ENCODE measurements around the gene FAM3A.

Gene FAM3A

DNA sequence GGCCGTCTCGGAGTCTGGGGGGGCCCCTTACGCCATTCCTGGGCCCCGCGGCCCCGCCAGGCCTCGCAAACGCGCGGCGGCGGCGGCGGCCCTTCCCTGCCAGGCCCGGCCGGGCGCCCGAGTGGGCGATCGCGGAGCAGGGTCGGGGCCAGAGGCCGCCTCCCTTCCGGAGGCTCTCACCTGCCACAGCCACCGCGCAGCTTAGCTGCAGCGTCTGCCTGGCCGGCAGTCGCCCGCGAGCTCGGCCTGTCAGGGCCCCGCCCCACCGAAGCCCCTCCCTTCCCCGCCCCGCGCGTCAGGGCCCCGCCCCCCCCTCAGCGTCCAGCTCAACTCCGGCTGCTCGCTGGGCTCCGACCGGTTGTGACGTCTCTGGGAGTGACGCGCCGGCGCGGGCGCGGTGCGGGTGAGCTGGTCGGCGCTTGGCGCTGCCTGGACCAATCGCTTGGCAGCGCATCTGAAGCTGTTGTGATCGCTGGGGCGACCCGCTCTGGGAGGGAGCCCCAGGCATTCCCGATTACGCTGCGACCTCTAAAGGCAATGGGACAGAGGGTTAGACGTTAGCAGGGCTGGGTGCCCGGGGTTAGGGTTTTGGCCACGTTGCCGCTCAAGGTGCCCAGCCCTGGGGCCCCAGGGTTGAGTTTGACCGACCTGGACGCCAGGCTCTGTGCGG is 25.5 kb downstream of the FAM3A start, which contains the start of gene SLC10A3:
TSS of gene SLC10A3 (minus strand) at position 216 of the 670 bp plus-strand sequence. CDS start 1,689 bp downstream, outside the sequence.
- Histone ChIP-seq H3K27me3 (replicated peaks in 2 of 5; ENCODE audit: control insufficient read depth in 4 of 5, insufficient read depth in 5 of 5, low read length in 4 of 5) (peaks cover 0 to 5% (median 0%) of the 10 kb centered on the region in 5 experiments), H3K36me3 (ENCODE audit: control insufficient read depth in 4 of 4, insufficient read depth in 4 of 4, low read length in 3 of 4) (peaks cover 0 to 13% (median 0%) of the 10 kb centered on the region in 4 experiments), H3K4me1 (ENCODE audit: control extremely low read depth in 1 of 4, control insufficient read depth in 4 of 4, insufficient read depth in 4 of 4, low read length in 3 of 4) (peaks cover 0 to 25% (median 15%) of the 10 kb centered on the region in 4 experiments), H3K27ac (ENCODE audit: insufficient read depth in 1 of 2, low read depth in 1 of 2, low read length in 2 of 2, poor library complexity in 1 of 2, severe bottlenecking in 2 of 2) (peak within 1 kb of the TSS; percentile 72 to 88), H3K4me3 (ENCODE audit: control insufficient read depth in 1 of 7, extremely low read depth in 1 of 7, insufficient read depth in 4 of 7, low read depth in 2 of 7, low read length in 6 of 7) (peak within 1 kb of the TSS; percentile 55 to 83 (median 68)), H3K9me3 (ENCODE audit: control extremely low read depth in 1 of 5, control insufficient read depth in 4 of 5, insufficient read depth in 2 of 5, low read depth in 1 of 5, low read length in 4 of 5) (peaks cover 0 to 3% (median 0%) of the 10 kb centered on the region in 5 experiments)
- POLR2A ChIA-PET = interaction anchor here (0.9 to 1.5 kb wide), 6 partner anchors 10 to 93 kb away, joined by 3 to 12 read pairs (median 6); partner anchors contain the start of genes FAM3A and RPL10
- WGBS (ENCODE audit: insufficient coverage) = 37% methylated on average over 50 of the region's 71 CpGs
- peak; percentile 93 to 95 (median 95) for DNase-seq
- CTCF ChIA-PET = interaction anchor here (1.2 to 1.4 kb wide), 2 partner anchors 59 to 117 kb away, joined by 3 to 4 read pairs; no protein-coding TSS in a partner anchor

- CTCF ChIA-PET = interaction anchor here (0.8 to 1.4 kb wide), 4 partner anchors 46 to 117 kb away, joined by 3 to 4 read pairs (median 3); no protein-coding TSS in a partner anchor
- Histone ChIP-seq H3K9me3 (ENCODE audit: control extremely low read depth in 1 of 5, control insufficient read depth in 4 of 5, insufficient read depth in 2 of 5, low read depth in 1 of 5, low read length in 4 of 5) (peaks cover 0 to 3% (median 0%) of the 10 kb centered on the region in 5 experiments), H3K27me3 (replicated peaks in 2 of 5; ENCODE audit: control insufficient read depth in 4 of 5, insufficient read depth in 5 of 5, low read length in 4 of 5) (peaks cover 0 to 8% (median 0%) of the 10 kb centered on the region in 5 experiments), H3K36me3 (ENCODE audit: control insufficient read depth in 4 of 4, insufficient read depth in 4 of 4, low read length in 3 of 4) (peaks cover 0 to 16% (median 2%) of the 10 kb centered on the region in 4 experiments), H3K4me1 (ENCODE audit: control extremely low read depth in 1 of 4, control insufficient read depth in 4 of 4, insufficient read depth in 4 of 4, low read length in 3 of 4) (peaks cover 0 to 29% (median 20%) of the 10 kb centered on the region in 4 experiments), H3K27ac (ENCODE audit: insufficient read depth in 1 of 2, low read depth in 1 of 2, low read length in 2 of 2, poor library complexity in 1 of 2, severe bottlenecking in 2 of 2) (peak overlapping the region in 1 of 2 experiments; percentile 75), H3K4me3 (ENCODE audit: control insufficient read depth in 1 of 7, extremely low read depth in 1 of 7, insufficient read depth in 4 of 7, low read depth in 2 of 7, low read length in 6 of 7) (peak overlapping the region; percentile 46 to 80 (median 64))
- WGBS (ENCODE audit: insufficient coverage) = 15% methylated on average over 19 of the region's 19 CpGs
- DNase-seq = peak; percentile 22 to 68 (median 60)
- POLR2A ChIA-PET = interaction anchor here (0.7 to 1.5 kb wide), 6 partner anchors 9 to 92 kb away, joined by 3 to 12 read pairs (median 6); partner anchors contain the start of genes FAM3A and RPL10
Observed at GRCh38 chrX:154490021-154490413, 26.0 kb downstream of the FAM3A start.

DNA sequence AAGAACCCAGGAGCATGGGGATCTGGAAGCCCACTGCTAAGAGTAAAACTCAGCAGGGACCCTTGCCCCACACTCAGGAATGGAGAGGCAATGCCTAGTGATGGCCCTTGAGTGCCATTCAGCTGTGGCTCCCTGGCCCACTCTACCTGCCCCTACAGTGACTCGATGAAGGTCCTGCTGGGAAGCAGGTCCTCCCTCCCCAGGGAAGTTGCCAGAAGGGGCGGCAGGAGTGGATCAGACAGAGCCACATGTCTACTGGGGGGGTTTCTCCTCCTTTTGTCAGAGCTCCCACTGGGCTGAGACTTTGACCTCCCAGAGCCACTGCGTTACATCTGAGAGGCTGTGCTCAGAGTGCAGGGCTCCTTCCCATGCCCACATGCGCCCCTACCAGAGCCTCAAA is 26.9 kb downstream of the FAM3A start:
- ChIA-PET POLR2A (interaction anchor here (0.7 to 1.5 kb wide), 2 partner anchors 11 to 27 kb away, joined by 4 to 8 read pairs; partner anchors contain the start of gene FAM3A), CTCF (interaction anchor here (0.8 to 1.2 kb wide), 2 partner anchors 46 to 116 kb away, joined by 3 read pairs; no protein-coding TSS in a partner anchor)
- H3K36me3 ChIP-seq (ENCODE audit: control insufficient read depth in 4 of 4, insufficient read depth in 4 of 4, low read length in 3 of 4) = peaks cover 0 to 21% (median 6%) of the 10 kb centered on the region in 4 experiments

DNA sequence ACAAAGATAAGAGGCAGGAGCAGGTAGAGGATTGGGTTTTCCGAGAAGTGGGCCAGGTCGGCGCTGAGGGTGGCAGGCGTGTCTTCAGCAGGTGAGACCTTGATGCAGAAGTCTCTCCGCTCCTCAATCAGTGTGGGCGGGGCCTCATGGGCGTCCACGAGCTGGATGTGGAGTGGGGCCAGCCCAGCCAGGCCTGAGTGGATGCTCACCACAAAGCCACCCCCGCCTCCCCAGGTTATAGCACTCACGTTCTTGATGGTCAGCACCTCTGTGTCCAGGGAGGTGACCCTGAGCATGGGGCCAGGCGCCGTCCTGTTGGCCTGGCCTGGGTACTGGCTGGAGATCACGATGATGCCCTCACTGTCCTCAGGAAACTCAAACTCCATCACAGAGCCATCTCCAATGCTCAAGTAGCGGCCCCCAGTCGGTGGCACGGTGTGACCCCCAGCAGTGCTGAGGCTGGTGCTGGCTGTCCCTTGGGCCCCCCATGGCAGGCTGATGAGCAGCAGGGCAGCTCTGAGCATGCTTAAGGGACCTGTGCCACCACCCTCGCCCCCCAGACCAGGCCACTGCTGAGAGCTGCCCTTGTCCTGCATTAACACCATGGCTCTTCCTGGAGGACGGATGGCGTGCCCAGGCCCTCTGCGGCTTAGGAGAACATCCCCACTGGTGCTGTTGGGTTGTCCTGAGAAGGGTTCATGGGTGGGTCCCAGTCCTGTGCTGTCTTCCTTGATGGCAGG is 27.5 kb downstream of the FAM3A start:
- peaks cover 0 to 9% (median 0%) of the 10 kb centered on the region in 5 experiments for H3K27me3 ChIP-seq (replicated peaks in 2 of 5; ENCODE audit: control insufficient read depth in 4 of 5, insufficient read depth in 5 of 5, low read length in 4 of 5)
- peaks cover 0 to 23% (median 9%) of the 10 kb centered on the region in 4 experiments for H3K36me3 ChIP-seq (ENCODE audit: control insufficient read depth in 4 of 4, insufficient read depth in 4 of 4, low read length in 3 of 4)
- peaks cover 0 to 3% (median 0%) of the 10 kb centered on the region in 5 experiments for H3K9me3 ChIP-seq (ENCODE audit: control extremely low read depth in 1 of 5, control insufficient read depth in 4 of 5, insufficient read depth in 2 of 5, low read depth in 1 of 5, low read length in 4 of 5)
- H3K4me1 ChIP-seq (ENCODE audit: control extremely low read depth in 1 of 4, control insufficient read depth in 4 of 4, insufficient read depth in 4 of 4, low read length in 3 of 4) = peaks cover 0 to 36% (median 27%) of the 10 kb centered on the region in 4 experiments
- WGBS (ENCODE audit: insufficient coverage) = 96% methylated on average over 17 of the region's 20 CpGs
- no peak overlapping the region for H3K4me3 ChIP-seq (ENCODE audit: control insufficient read depth in 1 of 7, extremely low read depth in 1 of 7, insufficient read depth in 4 of 7, low read depth in 2 of 7, low read length in 6 of 7)
- H3K27ac ChIP-seq (ENCODE audit: insufficient read depth in 1 of 2, low read depth in 1 of 2, low read length in 2 of 2, poor library complexity in 1 of 2, severe bottlenecking in 2 of 2) = no peak overlapping the region
- CTCF ChIA-PET = interaction anchor here (1.2 kb wide), 1 partner anchor 47 kb away, joined by 3 read pairs; no protein-coding TSS in a partner anchor
- POLR2A ChIA-PET = no interaction called here
- no peak for DNase-seq

More for the DNA sequence above, 26.9 kb downstream of the FAM3A start:
- peaks cover 0 to 3% (median 0%) of the 10 kb centered on the region in 5 experiments for H3K9me3 ChIP-seq (ENCODE audit: control extremely low read depth in 1 of 5, control insufficient read depth in 4 of 5, insufficient read depth in 2 of 5, low read depth in 1 of 5, low read length in 4 of 5)
- H3K27ac ChIP-seq (ENCODE audit: insufficient read depth in 1 of 2, low read depth in 1 of 2, low read length in 2 of 2, poor library complexity in 1 of 2, severe bottlenecking in 2 of 2) = no peak overlapping the region
- 100% methylated on average over 1 of the region's 4 CpGs for WGBS (ENCODE audit: insufficient coverage)
- peak overlapping the region in 1 of 7 experiments; percentile 80 for H3K4me3 ChIP-seq (ENCODE audit: control insufficient read depth in 1 of 7, extremely low read depth in 1 of 7, insufficient read depth in 4 of 7, low read depth in 2 of 7, low read length in 6 of 7)
- DNase-seq = no peak
- peaks cover 0 to 35% (median 27%) of the 10 kb centered on the region in 4 experiments for H3K4me1 ChIP-seq (ENCODE audit: control extremely low read depth in 1 of 4, control insufficient read depth in 4 of 4, insufficient read depth in 4 of 4, low read length in 3 of 4)
- H3K27me3 ChIP-seq (replicated peaks in 2 of 5; ENCODE audit: control insufficient read depth in 4 of 5, insufficient read depth in 5 of 5, low read length in 4 of 5) = peaks cover 0 to 9% (median 0%) of the 10 kb centered on the region in 5 experiments

GRCh38 chrX:154487518-154488290 is 28.3 kb downstream of the FAM3A start:
- Histone ChIP-seq H3K4me1 (ENCODE audit: control extremely low read depth in 1 of 4, control insufficient read depth in 4 of 4, insufficient read depth in 4 of 4, low read length in 3 of 4) (peaks cover 0 to 36% (median 27%) of the 10 kb centered on the region in 4 experiments), H3K27ac (ENCODE audit: insufficient read depth in 1 of 2, low read depth in 1 of 2, low read length in 2 of 2, poor library complexity in 1 of 2, severe bottlenecking in 2 of 2) (no peak overlapping the region)
- POLR2A ChIA-PET = interaction anchor here (0.7 kb wide), 1 partner anchor 49 kb away, joined by 3 read pairs; no protein-coding TSS in a partner anchor

More at GRCh38 chrX:154487518-154488290, 28.3 kb downstream of the FAM3A start:
- CTCF ChIA-PET = interaction anchor here (0.9 to 1.4 kb wide), 2 partner anchors 42 to 78 kb away, joined by 3 read pairs; partner anchors contain the start of gene DNASE1L1
- Histone ChIP-seq H3K9me3 (ENCODE audit: control extremely low read depth in 1 of 5, control insufficient read depth in 4 of 5, insufficient read depth in 2 of 5, low read depth in 1 of 5, low read length in 4 of 5) (peaks cover 0 to 3% (median 0%) of the 10 kb centered on the region in 5 experiments), H3K36me3 (ENCODE audit: control insufficient read depth in 4 of 4, insufficient read depth in 4 of 4, low read length in 3 of 4) (peaks cover 0 to 23% (median 10%) of the 10 kb centered on the region in 4 experiments), H3K27me3 (replicated peaks in 2 of 5; ENCODE audit: control insufficient read depth in 4 of 5, insufficient read depth in 5 of 5, low read length in 4 of 5) (peaks cover 0 to 9% (median 0%) of the 10 kb centered on the region in 5 experiments), H3K4me3 (ENCODE audit: control insufficient read depth in 1 of 7, extremely low read depth in 1 of 7, insufficient read depth in 4 of 7, low read depth in 2 of 7, low read length in 6 of 7) (peak overlapping the region in 2 of 7 experiments; percentile 6 to 74)
- no peak for DNase-seq
- WGBS (ENCODE audit: insufficient coverage) = 97% methylated on average over 28 of the region's 28 CpGs

All from common myeloid progenitor, CD34-positive (primary cell).